ENCODE measurements around the gene PLP2. TPM values are rescaled to one million over a fixed set of nuclear protein-coding genes. Genes with fewer than 3 reads are reported as not detected.

The PLP2 gene
- total RNA-seq, 1 experiment from 2014 or later: 293 TPM

- TF ChIP-seq TCF7L2 (IDR thresholded peaks at IDR 0.05; ENCODE audit: low read depth, low read length) (no peak), REST (IDR thresholded peaks at IDR 0.05; ENCODE audit: insufficient read depth in 1 of 2, low read depth in 2 of 2, low read length in 1 of 2) (no peak), SIN3A (IDR thresholded peaks at IDR 0.05; ENCODE audit: borderline replicate concordance, insufficient read depth, low read depth, low read length) (no peak)
- Histone ChIP-seq H3K36me3 (ENCODE audit: control insufficient read depth, insufficient read depth, low read length) (no peaks in the 10 kb centered on the region), H3K27ac (ENCODE audit: low read length) (no peak overlapping the region), H3K4me3 (ENCODE audit: low read depth in 2 of 2, low read length in 2 of 2) (no peak overlapping the region), H3K27me3 (ENCODE audit: control insufficient read depth, insufficient read depth, low read length) (no peaks in the 10 kb centered on the region), H3K4me1 (ENCODE audit: control insufficient read depth, insufficient read depth, low read length) (no peaks in the 10 kb centered on the region), H3K9me3 (ENCODE audit: control insufficient read depth, insufficient read depth, low read depth, low read length) (no peaks in the 10 kb centered on the region)
- BruUV-seq (replicated peaks): no TSS peak
- DNase-seq (ENCODE audit: low read depth, low spot score) (no peak), ATAC-seq (no peak)
- in situ Hi-C loops (cut with HindIII; ENCODE audit: low pct_unique_long_range_greater_than_20kb, low sequenced_read_pairs) (no loop called here), intact Hi-C loops (cut with micrococcal nuclease; ENCODE audit: unreplicated experiment) (no loop called here)
- ChIA-PET POLR2A (no interaction called here), CTCF (no interaction called here)
These were observed 33.7 kb downstream of the PLP2 start for GRCh38 chrX:49205443-49205842.

GRCh38 chrX:49206543-49206942 lies 34.8 kb downstream of the PLP2 start:
- in situ Hi-C loops (cut with HindIII; ENCODE audit: low pct_unique_long_range_greater_than_20kb, low sequenced_read_pairs) (no loop called here), intact Hi-C loops (cut with micrococcal nuclease; ENCODE audit: unreplicated experiment) (no loop called here)
- ChIA-PET POLR2A (interaction anchor here (0.7 kb wide), 1 partner anchor 420 kb away, joined by 3 read pairs; no protein-coding TSS in a partner anchor), CTCF (no interaction called here)
- Histone ChIP-seq H3K36me3 (ENCODE audit: control insufficient read depth, insufficient read depth, low read length) (no peaks in the 10 kb centered on the region), H3K27me3 (ENCODE audit: control insufficient read depth, insufficient read depth, low read length) (no peaks in the 10 kb centered on the region), H3K9me3 (ENCODE audit: control insufficient read depth, insufficient read depth, low read depth, low read length) (no peaks in the 10 kb centered on the region), H3K4me1 (ENCODE audit: control insufficient read depth, insufficient read depth, low read length) (no peaks in the 10 kb centered on the region), H3K4me3 (ENCODE audit: low read depth in 2 of 2, low read length in 2 of 2) (no peak overlapping the region), H3K27ac (ENCODE audit: low read length) (no peak overlapping the region)
- ATAC-seq (no peak), DNase-seq (ENCODE audit: low read depth, low spot score) (no peak)
- TF ChIP-seq POLR2AphosphoS5 (IDR thresholded peaks at IDR 0.05; ENCODE audit: low read depth, low read length) (no peak), SIN3A (IDR thresholded peaks at IDR 0.05; ENCODE audit: borderline replicate concordance, insufficient read depth, low read depth, low read length) (no peak), REST (IDR thresholded peaks at IDR 0.05; ENCODE audit: insufficient read depth in 1 of 2, low read depth in 2 of 2, low read length in 1 of 2) (no peak)
- BruUV-seq (replicated peaks): no TSS peak

GRCh38 chrX:49208399-49208798 lies 36.7 kb downstream of the PLP2 start:
- Histone ChIP-seq H3K27ac (ENCODE audit: low read length) (no peak overlapping the region), H3K9me3 (ENCODE audit: control insufficient read depth, insufficient read depth, low read depth, low read length) (no peaks in the 10 kb centered on the region), H3K27me3 (ENCODE audit: control insufficient read depth, insufficient read depth, low read length) (no peaks in the 10 kb centered on the region), H3K36me3 (ENCODE audit: control insufficient read depth, insufficient read depth, low read length) (no peaks in the 10 kb centered on the region), H3K4me3 (ENCODE audit: low read depth in 2 of 2, low read length in 2 of 2) (no peak overlapping the region), H3K4me1 (ENCODE audit: control insufficient read depth, insufficient read depth, low read length) (no peaks in the 10 kb centered on the region)
- ATAC-seq: no peak
- POLR2A ChIA-PET: no interaction called here
- CTCF ChIA-PET: no interaction called here
- in situ Hi-C loops (cut with HindIII; ENCODE audit: low pct_unique_long_range_greater_than_20kb, low sequenced_read_pairs): no loop called here
- TF ChIP-seq POLR2AphosphoS5 (IDR thresholded peaks at IDR 0.05; ENCODE audit: low read depth, low read length) (no peak), SIN3A (IDR thresholded peaks at IDR 0.05; ENCODE audit: borderline replicate concordance, insufficient read depth, low read depth, low read length) (no peak)
- intact Hi-C loops (cut with micrococcal nuclease; ENCODE audit: unreplicated experiment): no loop called here
- no TSS peak for BruUV-seq (replicated peaks)
- DNase-seq (ENCODE audit: low read depth, low spot score): no peak

Measured in Panc1 (cell line).